Fibroblast of lung (primary cell): ENCODE results near the gene R3HDM4. TPM values are rescaled to one million over a fixed set of nuclear protein-coding genes. Genes with fewer than 3 reads are reported as not detected.

Source experiments
- DNase-seq, 2 donors: peaks; one replicate each; pipeline versions ENCODE4 v3.0.0 to v3.0.0-alpha.2; 2010; ENCODE audit warnings: low read depth in 2 of 2
- H2AFZ ChIP-seq: 2 replicates; pipeline ENCODE4 v1.5.1; 2012; ENCODE audit warnings: low read length, control low read depth, inconsistent platforms
- H3K27ac ChIP-seq: 2 replicates; pipeline ENCODE4 v1.5.1; 2011; ENCODE audit warnings: low read length, control low read depth; ENCODE audit not compliant: insufficient read depth
- H3K27me3 ChIP-seq: 2 replicates; pipeline ENCODE4 v1.5.1; 2011; ENCODE audit warnings: mild to moderate bottlenecking, low read length; ENCODE audit not compliant: control insufficient read depth, insufficient read depth
- H3K36me3 ChIP-seq: 2 replicates; pipeline ENCODE4 v1.5.1; 2011; ENCODE audit warnings: low read length; ENCODE audit not compliant: control insufficient read depth, insufficient read depth
- H3K4me1 ChIP-seq: 2 replicates; pipeline ENCODE4 v1.5.1; 2011; ENCODE audit warnings: low read length; ENCODE audit not compliant: control insufficient read depth, insufficient read depth; ENCODE audit errors: extremely low read depth
- H3K4me2 ChIP-seq: 2 replicates; pipeline ENCODE4 v1.5.1; 2011; ENCODE audit warnings: low read length, control low read depth; ENCODE audit not compliant: insufficient read depth; ENCODE audit errors: extremely low read depth
- H3K4me3 ChIP-seq, 4 experiments: fragments of 200-600 bp in 1 of 4; sonication (generic) in 1 of 4; replicated peaks in 1 of 4; 2 replicates each; pipeline ENCODE4 v1.5.1; 2011 to 2016; ENCODE audit warnings: low read length in 4 of 4, low read depth in 3 of 4, mild to moderate bottlenecking in 3 of 4, control low read depth in 2 of 4, inconsistent platforms in 1 of 4, mixed read lengths in 1 of 4; ENCODE audit not compliant: insufficient read depth in 1 of 4; ENCODE audit errors: control extremely low read depth in 1 of 4
- H3K79me2 ChIP-seq: 2 replicates; pipeline ENCODE4 v1.5.1; 2012; ENCODE audit warnings: mild to moderate bottlenecking, low read length, inconsistent platforms; ENCODE audit not compliant: control insufficient read depth, insufficient read depth
- H3K9ac ChIP-seq: 2 replicates; pipeline ENCODE4 v1.5.1; 2011; ENCODE audit warnings: mild to moderate bottlenecking, low read length, control low read depth; ENCODE audit not compliant: insufficient read depth
- H3K9me3 ChIP-seq: 2 replicates; pipeline ENCODE4 v1.5.1; 2012; ENCODE audit warnings: low read depth, low read length; ENCODE audit not compliant: control insufficient read depth, insufficient read depth
- H4K20me1 ChIP-seq: 2 replicates; pipeline ENCODE4 v1.5.1; 2011; ENCODE audit warnings: low read length; ENCODE audit not compliant: control insufficient read depth, insufficient read depth; ENCODE audit errors: extremely low read depth
- CTCF ChIP-seq, 2 donors: IDR thresholded peaks in 1 of 2; conservative IDR thresholded peaks in 1 of 2; 1 replicate in 1 of 2; 2 replicates in 1 of 2; pipeline ENCODE4 v1.5.1; 2011 to 2012; ENCODE audit warnings: low read length in 2 of 2, control low read depth in 1 of 2, inconsistent platforms in 1 of 2, low read depth in 1 of 2, mild to moderate bottlenecking in 1 of 2
- EZH2 ChIP-seq: IDR thresholded peaks from 2 replicates; pipeline ENCODE4 v1.5.1; 2012; ENCODE audit warnings: low read length, control low read depth, mild to moderate bottlenecking; ENCODE audit errors: missing control alignments
- polyA plus RNA-seq, 2 donors: library from polyadenylated mRNA; depleted of rRNA in 1 of 2; stranded (reverse) in 1 of 2; unstranded in 1 of 2; fragments of >200 nt; gene quantifications; 2 replicates each; pipeline ENCODE4 v1.2.1, GENCODE V29; 2011 to 2012; ENCODE audit warnings: missing spikeins in 1 of 2
- total RNA-seq: library from RNA; depleted of rRNA; stranded (reverse); fragments of >200 nt; gene quantifications from 2 replicates; pipeline ENCODE4 v1.2.1, GENCODE V29; 2014

Gene R3HDM4
- total and polyA plus RNA-seq, 2 donors (not counting 1 experiment from before 2014, with no cell fraction given): 13.2 to 25.5 TPM

- Histone ChIP-seq H3K4me2 (no peak overlapping the region), H3K27ac (no peak overlapping the region)
- no peak for DNase-seq
Observed at GRCh38 chr19:954672-955494, 41.9 kb upstream of the R3HDM4 start.

GRCh38 chr19:954272-954671 is 41.3 kb upstream of the R3HDM4 start:
- H3K9me3 ChIP-seq: no peaks in the 10 kb centered on the region
- H3K27ac ChIP-seq: no peak overlapping the region
- no peak overlapping the region for H3K9ac ChIP-seq
- no peak for TF ChIP-seq CTCF (conservative IDR thresholded peaks at IDR 0.05 in 1 of 2, IDR thresholded peaks at IDR 0.05 in 1 of 2; ENCODE audit: low read depth in 1 of 2, low read length in 2 of 2)
- TF ChIP-seq EZH2: no peak
- H4K20me1 ChIP-seq: no peaks in the 10 kb centered on the region
- no peaks in the 10 kb centered on the region for H3K27me3 ChIP-seq
- H3K4me3 ChIP-seq: no peak overlapping the region
- no peaks in the 10 kb centered on the region for H3K36me3 ChIP-seq
- H3K4me2 ChIP-seq: no peak overlapping the region
- peaks cover 16% of the 10 kb centered on the region for H3K79me2 ChIP-seq
- no peak for DNase-seq
- peaks cover 6% of the 10 kb centered on the region for H3K4me1 ChIP-seq
- no peak overlapping the region for H2AFZ ChIP-seq

More at GRCh38 chr19:954672-955494, 41.9 kb upstream of the R3HDM4 start:
- TF ChIP-seq EZH2 (no peak), CTCF (conservative IDR thresholded peaks at IDR 0.05 in 1 of 2, IDR thresholded peaks at IDR 0.05 in 1 of 2; ENCODE audit: low read depth in 1 of 2, low read length in 2 of 2) (no peak)
- H3K9ac ChIP-seq: no peak overlapping the region
- peaks cover 6% of the 10 kb centered on the region for H3K4me1 ChIP-seq
- no peak overlapping the region for H2AFZ ChIP-seq
- no peaks in the 10 kb centered on the region for H4K20me1 ChIP-seq
- H3K9me3 ChIP-seq: no peaks in the 10 kb centered on the region
- no peaks in the 10 kb centered on the region for H3K36me3 ChIP-seq
- H3K4me3 ChIP-seq: no peak overlapping the region
- no peaks in the 10 kb centered on the region for H3K27me3 ChIP-seq
- peaks cover 16% of the 10 kb centered on the region for H3K79me2 ChIP-seq

GRCh38 chr19:953445-954271 is 40.6 kb upstream of the R3HDM4 start:
- no peaks in the 10 kb centered on the region for H3K27me3 ChIP-seq
- H3K4me2 ChIP-seq: no peak overlapping the region
- H3K9me3 ChIP-seq: no peaks in the 10 kb centered on the region
- H3K79me2 ChIP-seq: peaks cover 16% of the 10 kb centered on the region
- H3K4me3 ChIP-seq: no peak overlapping the region
- H4K20me1 ChIP-seq: no peaks in the 10 kb centered on the region
- no peaks in the 10 kb centered on the region for H3K36me3 ChIP-seq
- no peak overlapping the region for H2AFZ ChIP-seq
- no peak for DNase-seq
- no peak overlapping the region for H3K9ac ChIP-seq
- TF ChIP-seq EZH2 (no peak), CTCF (conservative IDR thresholded peaks at IDR 0.05 in 1 of 2, IDR thresholded peaks at IDR 0.05 in 1 of 2; ENCODE audit: low read depth in 1 of 2, low read length in 2 of 2) (no peak)
- H3K4me1 ChIP-seq: peaks cover 6% of the 10 kb centered on the region
- H3K27ac ChIP-seq: no peak overlapping the region
